ENCODE measurements around the gene TMEM151B. TPM values are rescaled to one million over a fixed set of nuclear protein-coding genes. Genes with fewer than 3 reads are reported as not detected.

TMEM151B gene
- total and polyA plus RNA-seq, 2 of the 13 experiments (the other 11 are each of a cell fraction or from before 2014, with no cell fraction given), result not detected

DNA sequence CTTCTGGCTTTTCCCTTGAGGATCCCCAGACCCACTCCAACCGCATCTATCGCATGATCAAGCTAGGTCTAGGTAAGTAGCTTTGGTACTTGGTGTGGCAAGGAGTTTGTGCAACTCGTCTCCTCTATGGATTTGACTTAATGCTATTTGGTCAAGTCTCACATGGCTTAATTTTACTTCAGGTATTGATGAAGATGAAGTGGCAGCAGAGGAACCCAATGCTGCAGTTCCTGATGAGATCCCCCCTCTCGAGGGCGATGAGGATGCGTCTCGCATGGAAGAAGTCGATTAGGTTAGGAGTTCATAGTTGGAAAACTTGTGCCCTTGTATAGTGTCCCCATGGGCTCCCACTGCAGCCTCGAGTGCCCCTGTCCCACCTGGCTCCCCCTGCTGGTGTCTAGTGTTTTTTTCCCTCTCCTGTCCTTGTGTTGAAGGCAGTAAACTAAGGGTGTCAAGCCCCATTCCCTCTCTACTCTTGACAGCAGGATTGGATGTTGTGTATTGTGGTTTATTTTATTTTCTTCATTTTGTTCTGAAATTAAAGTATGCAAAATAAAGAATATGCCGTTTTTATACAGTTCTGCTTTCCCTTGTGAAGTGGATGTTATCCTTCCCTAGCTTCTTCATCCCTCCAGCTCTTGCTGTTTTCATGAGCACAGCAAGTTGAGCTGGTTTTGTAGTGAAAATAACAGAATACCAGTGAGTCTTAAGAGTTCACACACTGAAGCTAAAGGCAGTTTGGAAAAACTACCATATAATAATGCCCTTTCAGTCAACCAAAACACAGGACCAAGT is 16.7 kb upstream of the TMEM151B start (continued):
- TF ChIP-seq, protein P1, sequence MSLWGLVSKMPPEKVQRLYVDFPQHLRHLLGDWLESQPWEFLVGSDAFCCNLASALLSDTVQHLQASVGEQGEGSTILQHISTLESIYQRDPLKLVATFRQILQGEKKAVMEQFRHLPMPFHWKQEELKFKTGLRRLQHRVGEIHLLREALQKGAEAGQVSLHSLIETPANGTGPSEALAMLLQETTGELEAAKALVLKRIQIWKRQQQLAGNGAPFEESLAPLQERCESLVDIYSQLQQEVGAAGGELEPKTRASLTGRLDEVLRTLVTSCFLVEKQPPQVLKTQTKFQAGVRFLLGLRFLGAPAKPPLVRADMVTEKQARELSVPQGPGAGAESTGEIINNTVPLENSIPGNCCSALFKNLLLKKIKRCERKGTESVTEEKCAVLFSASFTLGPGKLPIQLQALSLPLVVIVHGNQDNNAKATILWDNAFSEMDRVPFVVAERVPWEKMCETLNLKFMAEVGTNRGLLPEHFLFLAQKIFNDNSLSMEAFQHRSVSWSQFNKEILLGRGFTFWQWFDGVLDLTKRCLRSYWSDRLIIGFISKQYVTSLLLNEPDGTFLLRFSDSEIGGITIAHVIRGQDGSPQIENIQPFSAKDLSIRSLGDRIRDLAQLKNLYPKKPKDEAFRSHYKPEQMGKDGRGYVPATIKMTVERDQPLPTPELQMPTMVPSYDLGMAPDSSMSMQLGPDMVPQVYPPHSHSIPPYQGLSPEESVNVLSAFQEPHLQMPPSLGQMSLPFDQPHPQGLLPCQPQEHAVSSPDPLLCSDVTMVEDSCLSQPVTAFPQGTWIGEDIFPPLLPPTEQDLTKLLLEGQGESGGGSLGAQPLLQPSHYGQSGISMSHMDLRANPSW (CRISPR knock-in tag; IDR thresholded peaks at IDR 0.05; ENCODE audit: borderline replicate concordance), result no peak
- TF ChIP-seq ZNF839 (CRISPR knock-in tag; IDR thresholded peaks at IDR 0.05; ENCODE audit: borderline replicate concordance), result no peak
- no peak; the same call in 1 of the 2 replicates for TF ChIP-seq RXRB (CRISPR knock-in tag; IDR thresholded peaks at IDR 0.05; ENCODE audit: borderline replicate concordance)
- TF ChIP-seq, protein P2, sequence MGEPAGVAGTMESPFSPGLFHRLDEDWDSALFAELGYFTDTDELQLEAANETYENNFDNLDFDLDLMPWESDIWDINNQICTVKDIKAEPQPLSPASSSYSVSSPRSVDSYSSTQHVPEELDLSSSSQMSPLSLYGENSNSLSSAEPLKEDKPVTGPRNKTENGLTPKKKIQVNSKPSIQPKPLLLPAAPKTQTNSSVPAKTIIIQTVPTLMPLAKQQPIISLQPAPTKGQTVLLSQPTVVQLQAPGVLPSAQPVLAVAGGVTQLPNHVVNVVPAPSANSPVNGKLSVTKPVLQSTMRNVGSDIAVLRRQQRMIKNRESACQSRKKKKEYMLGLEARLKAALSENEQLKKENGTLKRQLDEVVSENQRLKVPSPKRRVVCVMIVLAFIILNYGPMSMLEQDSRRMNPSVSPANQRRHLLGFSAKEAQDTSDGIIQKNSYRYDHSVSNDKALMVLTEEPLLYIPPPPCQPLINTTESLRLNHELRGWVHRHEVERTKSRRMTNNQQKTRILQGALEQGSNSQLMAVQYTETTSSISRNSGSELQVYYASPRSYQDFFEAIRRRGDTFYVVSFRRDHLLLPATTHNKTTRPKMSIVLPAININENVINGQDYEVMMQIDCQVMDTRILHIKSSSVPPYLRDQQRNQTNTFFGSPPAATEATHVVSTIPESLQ (CRISPR knock-in tag; conservative IDR thresholded peaks at IDR 0.05), result no peak
- no peak for TF ChIP-seq ZFP82 (CRISPR knock-in tag; IDR thresholded peaks at IDR 0.05; ENCODE audit: borderline replicate concordance)
- TF ChIP-seq SMC3 (IDR thresholded peaks at IDR 0.05; ENCODE audit: low read length), result peak; percentile 38; the same call in 1 of the 2 replicates
- TF ChIP-seq, protein P3, sequence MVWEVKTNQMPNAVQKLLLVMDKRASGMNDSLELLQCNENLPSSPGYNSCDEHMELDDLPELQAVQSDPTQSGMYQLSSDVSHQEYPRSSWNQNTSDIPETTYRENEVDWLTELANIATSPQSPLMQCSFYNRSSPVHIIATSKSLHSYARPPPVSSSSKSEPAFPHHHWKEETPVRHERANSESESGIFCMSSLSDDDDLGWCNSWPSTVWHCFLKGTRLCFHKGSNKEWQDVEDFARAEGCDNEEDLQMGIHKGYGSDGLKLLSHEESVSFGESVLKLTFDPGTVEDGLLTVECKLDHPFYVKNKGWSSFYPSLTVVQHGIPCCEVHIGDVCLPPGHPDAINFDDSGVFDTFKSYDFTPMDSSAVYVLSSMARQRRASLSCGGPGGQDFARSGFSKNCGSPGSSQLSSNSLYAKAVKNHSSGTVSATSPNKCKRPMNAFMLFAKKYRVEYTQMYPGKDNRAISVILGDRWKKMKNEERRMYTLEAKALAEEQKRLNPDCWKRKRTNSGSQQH (CRISPR knock-in tag; IDR thresholded peaks at IDR 0.05; ENCODE audit: low read depth), result 0 out of 2 replicates have a peak, but pooled peaks have one; percentile 12
- no peak for TF ChIP-seq ZFP37 (CRISPR knock-in tag; IDR thresholded peaks at IDR 0.05; ENCODE audit: borderline replicate concordance)
- no peak for TF ChIP-seq ZNF263 (CRISPR knock-in tag; IDR thresholded peaks at IDR 0.05)
- TF ChIP-seq, protein P4, sequence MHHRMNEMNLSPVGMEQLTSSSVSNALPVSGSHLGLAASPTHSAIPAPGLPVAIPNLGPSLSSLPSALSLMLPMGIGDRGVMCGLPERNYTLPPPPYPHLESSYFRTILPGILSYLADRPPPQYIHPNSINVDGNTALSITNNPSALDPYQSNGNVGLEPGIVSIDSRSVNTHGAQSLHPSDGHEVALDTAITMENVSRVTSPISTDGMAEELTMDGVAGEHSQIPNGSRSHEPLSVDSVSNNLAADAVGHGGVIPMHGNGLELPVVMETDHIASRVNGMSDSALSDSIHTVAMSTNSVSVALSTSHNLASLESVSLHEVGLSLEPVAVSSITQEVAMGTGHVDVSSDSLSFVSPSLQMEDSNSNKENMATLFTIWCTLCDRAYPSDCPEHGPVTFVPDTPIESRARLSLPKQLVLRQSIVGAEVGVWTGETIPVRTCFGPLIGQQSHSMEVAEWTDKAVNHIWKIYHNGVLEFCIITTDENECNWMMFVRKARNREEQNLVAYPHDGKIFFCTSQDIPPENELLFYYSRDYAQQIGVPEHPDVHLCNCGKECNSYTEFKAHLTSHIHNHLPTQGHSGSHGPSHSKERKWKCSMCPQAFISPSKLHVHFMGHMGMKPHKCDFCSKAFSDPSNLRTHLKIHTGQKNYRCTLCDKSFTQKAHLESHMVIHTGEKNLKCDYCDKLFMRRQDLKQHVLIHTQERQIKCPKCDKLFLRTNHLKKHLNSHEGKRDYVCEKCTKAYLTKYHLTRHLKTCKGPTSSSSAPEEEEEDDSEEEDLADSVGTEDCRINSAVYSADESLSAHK (CRISPR knock-in tag; IDR thresholded peaks at IDR 0.05; ENCODE audit: borderline replicate concordance), result no peak
- TF ChIP-seq ZBTB7B (CRISPR knock-in tag; IDR thresholded peaks at IDR 0.05), result no peak
- TF ChIP-seq, protein P5, sequence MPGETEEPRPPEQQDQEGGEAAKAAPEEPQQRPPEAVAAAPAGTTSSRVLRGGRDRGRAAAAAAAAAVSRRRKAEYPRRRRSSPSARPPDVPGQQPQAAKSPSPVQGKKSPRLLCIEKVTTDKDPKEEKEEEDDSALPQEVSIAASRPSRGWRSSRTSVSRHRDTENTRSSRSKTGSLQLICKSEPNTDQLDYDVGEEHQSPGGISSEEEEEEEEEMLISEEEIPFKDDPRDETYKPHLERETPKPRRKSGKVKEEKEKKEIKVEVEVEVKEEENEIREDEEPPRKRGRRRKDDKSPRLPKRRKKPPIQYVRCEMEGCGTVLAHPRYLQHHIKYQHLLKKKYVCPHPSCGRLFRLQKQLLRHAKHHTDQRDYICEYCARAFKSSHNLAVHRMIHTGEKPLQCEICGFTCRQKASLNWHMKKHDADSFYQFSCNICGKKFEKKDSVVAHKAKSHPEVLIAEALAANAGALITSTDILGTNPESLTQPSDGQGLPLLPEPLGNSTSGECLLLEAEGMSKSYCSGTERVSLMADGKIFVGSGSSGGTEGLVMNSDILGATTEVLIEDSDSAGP (CRISPR knock-in tag; IDR thresholded peaks at IDR 0.05; ENCODE audit: borderline replicate concordance), result no peak
- TF ChIP-seq, protein P6, sequence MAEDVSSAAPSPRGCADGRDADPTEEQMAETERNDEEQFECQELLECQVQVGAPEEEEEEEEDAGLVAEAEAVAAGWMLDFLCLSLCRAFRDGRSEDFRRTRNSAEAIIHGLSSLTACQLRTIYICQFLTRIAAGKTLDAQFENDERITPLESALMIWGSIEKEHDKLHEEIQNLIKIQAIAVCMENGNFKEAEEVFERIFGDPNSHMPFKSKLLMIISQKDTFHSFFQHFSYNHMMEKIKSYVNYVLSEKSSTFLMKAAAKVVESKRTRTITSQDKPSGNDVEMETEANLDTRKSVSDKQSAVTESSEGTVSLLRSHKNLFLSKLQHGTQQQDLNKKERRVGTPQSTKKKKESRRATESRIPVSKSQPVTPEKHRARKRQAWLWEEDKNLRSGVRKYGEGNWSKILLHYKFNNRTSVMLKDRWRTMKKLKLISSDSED (CRISPR knock-in tag; IDR thresholded peaks at IDR 0.05), result no peak
- TF ChIP-seq, protein P7, sequence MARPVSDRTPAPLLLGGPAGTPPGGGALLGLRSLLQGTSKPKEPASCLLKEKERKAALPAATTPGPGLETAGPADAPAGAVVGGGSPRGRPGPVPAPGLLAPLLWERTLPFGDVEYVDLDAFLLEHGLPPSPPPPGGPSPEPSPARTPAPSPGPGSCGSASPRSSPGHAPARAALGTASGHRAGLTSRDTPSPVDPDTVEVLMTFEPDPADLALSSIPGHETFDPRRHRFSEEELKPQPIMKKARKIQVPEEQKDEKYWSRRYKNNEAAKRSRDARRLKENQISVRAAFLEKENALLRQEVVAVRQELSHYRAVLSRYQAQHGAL (CRISPR knock-in tag; IDR thresholded peaks at IDR 0.05; ENCODE audit: not compliant biosample characterization), result no peak
- TF ChIP-seq RBFOX2 (IDR thresholded peaks at IDR 0.05; ENCODE audit: low read depth, low read length), result peak; percentile 61

All from HepG2 (cell line).